NCI-H146 treated with DMSO at 0.1 percent for 48 hours (cell line): ENCODE data around the gene AKAP8L.

Experiments
- DNase-seq: peaks from one replicate; lab custom pipeline; 2025; ENCODE audit not compliant: unreplicated experiment; lab: John Stamatoyannopoulos, UW

AKAP8L gene

DNA sequence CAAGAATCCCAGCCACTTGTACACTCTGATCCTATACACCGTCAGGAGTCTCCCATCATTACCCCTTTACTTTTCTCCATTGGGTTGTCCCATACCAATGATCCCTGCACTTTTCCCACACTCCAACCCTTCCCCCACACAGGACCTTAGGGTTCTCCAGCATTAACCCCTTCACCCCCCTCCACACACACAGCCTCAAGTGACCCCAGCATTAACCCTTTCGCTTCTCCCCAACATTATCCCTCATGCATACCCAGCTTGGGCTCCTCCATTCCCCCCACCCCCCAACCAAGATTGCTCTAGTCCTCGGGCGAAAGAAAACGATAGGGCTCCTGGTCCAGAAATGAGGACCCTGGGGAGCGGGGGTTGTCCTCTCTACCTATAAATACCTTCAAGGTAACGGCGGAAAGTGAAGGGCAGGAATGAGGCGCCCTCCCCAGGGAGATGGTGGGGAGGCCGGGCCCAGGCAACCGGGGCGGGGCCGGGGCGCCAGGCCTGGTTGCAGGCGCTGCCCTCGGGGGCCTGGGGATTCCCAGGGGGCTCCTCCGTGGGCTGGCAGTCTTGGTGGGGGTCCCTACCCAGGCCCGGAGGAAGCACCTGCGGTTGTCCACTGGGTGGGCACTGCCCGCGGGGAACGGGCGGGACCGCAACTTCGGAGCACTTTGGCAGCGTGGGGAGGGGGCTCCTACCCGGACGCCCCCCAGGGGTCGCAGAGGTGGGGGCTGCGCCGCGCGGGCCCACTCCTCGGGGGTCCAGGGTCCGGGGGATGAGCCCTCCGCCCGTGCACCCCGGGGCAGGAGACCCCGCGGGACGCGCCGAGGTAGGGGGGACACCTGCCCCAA, 30.2 kb upstream of the AKAP8L start:
- DNase-seq: no peak

DNA sequence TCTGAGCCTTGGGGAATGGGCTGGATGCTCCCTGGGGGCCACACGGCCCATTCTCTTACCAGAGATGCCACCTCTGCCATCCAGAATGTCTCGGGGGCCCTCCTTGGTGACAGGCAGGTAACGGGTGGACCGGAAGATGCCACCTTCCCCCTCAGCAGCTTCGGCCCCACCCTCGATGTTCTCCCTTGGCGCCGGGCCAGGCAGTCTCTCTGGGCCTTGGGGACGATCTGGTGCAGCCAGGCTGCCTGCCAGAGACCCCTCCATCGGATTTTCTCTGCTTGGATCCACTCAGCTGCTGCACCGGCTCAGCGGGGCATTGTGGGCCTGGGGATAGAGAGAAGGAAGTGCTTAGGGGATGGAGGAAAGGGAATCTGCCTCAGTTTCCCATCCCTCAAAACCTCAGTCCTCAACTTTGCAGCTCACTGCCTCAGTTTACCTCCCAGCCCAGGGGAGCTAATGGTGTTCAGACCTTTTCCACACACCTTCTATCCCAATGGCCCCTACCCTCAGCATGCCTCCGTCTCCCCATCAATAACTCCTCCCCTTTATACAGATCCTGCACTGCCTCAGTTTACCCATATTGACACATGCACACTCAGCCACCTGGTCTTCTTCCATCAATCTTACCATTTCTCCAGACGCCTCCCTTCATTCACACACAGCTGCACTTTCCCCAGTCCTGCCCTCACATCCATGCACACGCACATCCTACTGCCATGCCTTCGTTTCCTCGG, 29.4 kb upstream of the AKAP8L start:
- no peak for DNase-seq

DNA sequence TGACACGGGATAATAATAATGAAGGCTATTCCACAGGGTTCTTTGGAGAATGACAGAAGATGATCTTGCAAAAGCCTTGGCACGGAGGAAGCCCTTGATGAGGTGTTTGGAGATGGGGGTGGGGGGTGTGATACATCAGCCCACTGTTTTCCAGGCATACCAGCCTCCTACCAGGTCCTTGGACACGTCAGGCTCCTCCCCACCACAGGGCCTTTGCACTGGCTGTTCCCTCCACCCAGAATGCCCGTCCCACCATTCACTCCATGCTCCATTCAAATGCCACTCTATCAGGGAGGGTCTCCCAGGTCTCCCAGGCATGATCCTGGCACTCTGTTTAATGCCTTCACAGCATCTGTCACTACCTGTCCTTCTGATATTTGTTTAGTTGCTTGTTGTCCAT, 28.3 kb upstream of the AKAP8L start:
- DNase-seq: no peak

DNA sequence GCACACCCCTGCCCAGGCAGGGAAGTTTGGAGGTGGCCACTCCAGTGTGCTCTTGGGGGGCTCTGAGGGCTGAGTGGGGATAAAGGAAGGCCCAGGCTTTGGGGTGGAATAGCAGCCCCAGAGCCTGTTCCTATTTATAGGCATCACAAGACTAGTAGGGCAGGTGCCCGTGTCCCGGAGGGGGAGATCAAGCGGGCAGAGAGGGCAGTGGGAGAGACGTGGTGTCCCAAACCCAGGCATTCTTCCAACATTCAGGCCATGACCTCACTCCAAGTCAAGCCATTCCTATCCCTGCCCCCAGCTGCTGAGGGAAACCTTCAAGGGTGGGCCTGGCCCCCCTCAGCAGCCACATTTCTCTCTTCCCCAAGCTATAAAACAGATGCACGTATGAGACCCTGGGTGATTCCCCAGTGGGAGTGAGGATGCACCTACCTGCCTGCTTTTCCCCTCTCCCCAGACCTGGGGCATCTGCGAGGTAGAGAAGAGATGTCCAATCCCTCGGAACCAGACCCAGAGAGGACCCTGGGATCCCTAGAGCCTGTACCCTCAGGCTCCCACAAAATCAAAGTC, 27.1 kb upstream of the AKAP8L start:
- DNase-seq: no peak

DNA sequence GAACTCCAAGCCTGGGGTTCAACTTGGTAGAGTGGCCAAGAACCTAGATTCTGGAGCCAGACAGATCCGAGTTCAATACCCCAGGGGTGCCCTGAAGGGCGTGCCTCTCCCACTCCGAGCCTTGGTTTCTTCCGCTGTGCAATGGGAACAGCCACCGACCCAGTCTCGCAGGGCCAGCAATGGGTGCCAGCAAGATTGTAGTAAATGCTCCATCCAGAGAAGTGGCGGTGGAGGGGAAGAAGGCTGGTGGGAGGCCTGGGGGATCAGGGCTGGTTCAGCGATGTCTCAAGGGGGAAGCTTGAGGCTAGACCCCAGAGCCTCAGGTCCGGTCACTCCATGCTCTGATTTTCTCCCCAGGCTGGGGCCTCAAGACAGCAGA, 26.4 kb upstream of the AKAP8L start:
- DNase-seq: no peak

DNA sequence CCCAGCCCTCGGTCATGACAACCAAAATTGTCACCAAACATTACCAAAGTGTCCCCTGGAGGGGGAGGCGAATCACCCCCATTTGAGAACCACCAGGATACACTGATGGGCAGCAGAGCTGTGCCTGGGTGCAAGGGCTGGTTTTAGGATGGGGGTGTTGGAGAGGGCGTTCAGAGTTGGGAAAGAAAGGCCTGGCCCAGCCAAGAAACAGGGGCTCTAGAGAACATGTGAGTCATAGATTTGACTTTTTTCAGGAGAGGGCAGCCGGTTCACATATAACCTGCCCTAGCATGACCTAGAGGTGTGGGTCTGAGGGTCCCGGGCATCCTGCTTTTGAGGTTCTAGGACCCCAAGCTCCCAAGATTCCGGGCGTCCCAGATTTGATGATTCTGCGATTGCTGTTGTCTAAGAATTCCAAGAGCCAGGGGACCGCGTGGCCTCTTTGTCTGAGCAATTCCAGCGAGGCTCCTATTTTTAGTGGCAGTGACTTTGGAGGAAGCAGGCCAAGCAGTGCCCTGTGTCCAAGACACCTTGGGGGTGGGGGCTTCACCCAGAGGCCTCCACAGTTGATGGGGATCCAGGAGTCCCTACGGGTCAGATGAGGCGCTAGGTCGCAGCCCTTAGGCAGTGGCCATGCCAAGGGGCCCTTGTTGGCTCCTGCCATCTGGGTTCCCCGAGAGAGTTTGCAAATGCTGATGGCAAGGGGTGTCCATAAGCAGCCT, 25.9 kb upstream of the AKAP8L start:
- DNase-seq: no peak

DNA sequence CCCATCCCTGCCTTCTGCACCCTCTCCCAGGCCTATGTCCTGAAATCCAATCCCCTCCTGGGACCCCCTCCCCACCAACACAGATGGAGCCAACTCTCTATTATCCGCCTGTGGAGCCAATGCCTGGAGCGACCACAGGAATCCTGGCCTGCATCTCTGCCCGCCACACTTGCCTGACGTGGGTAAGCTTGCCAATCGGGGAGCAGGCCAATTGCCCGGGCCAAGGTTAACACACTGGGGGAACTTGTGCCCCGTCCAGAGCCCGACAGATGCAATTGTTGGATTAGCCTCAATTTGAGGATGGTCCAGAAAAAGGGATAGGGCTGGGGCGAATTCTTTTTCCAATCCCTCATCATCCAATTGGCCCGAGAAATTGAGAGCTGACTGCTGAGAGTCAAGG, 25.1 kb upstream of the AKAP8L start:
- no peak for DNase-seq

DNA sequence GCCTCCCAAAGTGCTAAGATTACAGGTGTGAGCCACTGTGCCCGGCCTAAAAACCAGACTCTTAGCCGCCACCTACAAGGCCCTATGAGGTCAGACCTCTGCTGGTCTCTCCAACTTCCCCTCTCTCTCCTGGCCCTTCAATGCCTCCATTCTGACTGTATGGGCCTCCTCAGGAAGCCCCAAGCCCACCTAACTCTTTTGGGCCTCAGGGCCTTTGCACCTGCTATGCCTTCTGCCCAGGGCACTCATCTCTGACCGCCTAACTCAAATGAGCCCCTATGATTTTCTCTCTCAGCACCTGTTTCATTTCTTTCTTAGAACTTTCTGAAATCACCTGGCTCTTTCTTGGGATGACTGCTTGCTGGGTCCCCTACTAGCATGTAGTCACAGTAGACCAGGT, 24.5 kb upstream of the AKAP8L start:
- DNase-seq: no peak

DNA sequence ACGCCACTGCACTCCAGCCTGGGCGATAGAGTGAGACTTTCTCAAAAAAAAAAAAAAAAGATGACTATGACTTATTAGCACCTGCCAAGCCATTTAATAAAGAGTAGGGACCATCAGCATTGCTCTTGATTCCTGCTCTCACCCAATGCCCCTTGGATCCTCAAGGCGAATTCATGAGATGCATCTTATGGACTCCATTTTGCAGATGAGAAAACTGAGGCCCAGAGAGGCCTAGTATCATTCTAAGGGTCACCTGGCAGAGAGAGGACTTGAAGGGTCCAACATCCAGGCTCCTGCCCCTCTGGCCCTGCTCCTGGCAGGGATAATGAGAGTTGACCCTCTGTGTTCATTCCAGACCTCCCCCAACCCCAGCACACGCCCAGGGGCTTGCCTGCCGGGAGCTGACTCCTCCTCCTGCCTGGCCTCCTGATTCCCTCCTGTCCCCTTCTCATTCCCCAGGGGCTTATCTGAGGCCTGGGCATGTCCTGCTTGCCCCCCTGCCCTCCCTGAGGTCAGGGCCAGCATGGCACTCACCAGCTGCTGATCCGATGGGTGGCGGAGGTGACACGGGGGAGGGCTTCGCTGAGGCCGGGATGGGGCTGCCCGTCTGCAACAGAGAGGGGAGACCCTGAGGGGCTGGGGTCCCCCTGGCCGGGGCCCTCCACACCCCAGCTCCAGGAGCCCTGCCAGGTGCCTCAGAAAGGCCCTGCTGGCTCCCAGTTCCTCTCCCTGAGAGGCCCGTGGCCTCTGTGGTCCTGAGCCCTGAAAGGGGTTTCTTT, 23.5 kb upstream of the AKAP8L start:
- DNase-seq: no peak

DNA sequence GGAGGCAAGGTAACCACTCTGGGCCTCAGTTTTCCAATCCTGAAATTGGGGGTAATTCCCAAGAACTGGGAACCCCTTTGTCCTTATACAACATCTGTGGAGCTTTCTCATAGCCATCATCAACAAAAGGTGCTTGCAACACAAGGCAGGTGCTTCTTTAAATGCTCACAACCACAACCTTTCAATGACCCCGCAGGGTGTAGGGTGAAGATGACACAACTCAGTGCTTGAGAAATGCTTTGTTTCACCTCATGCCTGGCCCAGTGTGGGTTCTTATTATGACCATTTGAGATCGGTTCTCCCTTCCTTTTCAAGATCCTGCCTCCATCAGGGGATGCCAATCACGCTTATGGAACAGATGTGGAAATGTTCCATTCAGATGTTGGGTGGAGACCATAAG, 22.5 kb upstream of the AKAP8L start:
- no peak for DNase-seq

DNA sequence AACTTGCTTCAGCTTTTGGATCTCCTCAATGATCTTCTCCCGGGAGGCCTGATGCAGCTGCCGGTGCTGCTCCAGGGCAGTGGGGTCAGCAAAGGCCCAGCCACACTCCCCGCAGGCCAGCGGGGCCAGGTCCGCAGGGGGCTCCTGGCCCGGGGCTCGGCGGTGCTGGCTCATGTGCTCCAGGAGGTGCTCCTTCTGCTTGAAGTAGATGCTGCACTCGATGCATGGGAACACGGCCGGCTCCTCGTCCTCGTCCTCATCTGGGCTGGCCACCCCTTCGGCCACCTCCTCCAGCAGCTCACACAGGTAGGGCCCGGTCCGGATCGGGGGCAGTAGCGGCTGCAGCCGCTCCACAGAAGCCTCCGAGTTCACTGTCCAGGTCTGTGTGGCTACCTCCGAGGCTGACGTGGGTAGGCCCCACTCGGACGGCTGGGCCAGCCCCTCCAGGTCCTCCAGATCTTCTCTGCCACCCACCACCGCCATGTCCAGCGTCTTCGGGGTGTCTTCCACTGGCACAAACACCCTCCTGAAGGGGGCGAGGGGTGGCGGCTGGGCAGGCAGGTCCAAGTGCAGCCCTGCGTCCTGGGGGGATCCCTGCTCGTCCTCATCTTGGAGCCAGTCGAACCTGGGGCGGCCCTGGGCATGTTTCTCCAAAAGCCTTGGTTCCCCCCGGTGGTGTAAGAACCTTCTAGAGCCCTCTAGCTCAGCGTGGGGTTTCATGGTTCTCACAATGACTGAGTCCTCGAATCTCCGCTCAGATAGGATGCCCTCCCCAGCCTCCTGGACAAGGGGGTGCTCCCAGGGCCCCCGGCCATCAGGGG, 21.2 kb upstream of the AKAP8L start:
- DNase-seq: no peak

DNA sequence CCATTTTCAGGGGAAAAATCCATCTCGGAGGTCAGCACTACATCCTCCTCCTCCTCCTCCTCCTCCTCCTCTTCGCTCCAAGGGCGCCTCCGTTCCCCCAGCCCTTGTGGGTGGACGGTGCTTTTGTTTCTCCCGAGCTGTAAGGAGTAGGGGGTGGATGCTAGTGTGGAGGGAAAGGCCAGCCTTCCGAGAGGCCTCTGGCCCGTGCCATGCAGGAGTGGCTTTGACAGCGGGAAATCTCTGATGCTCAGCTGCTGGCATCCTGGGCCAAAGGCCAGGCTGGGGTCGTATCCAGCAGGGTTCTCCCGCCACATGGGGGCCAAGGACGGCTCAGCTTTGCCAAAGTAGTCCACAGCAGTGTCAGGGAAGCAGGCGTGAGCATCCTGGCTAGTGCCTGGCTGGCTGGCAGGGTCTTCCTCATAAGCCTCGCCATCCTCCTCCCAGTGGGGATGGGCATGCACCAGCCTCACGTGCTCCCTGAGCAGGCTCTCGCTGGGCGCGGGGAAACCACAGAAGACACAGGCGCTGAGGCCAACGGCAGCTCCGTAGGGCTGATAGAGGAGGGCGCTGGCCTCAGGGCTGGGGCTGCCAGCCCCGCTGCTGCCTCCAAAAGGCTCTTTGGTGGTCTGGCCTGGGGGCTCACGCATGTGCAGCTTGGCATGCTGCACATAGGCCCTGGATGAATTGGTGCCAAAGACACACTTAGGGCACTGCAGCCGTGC, 20.5 kb upstream of the AKAP8L start:
- no peak for DNase-seq

DNA sequence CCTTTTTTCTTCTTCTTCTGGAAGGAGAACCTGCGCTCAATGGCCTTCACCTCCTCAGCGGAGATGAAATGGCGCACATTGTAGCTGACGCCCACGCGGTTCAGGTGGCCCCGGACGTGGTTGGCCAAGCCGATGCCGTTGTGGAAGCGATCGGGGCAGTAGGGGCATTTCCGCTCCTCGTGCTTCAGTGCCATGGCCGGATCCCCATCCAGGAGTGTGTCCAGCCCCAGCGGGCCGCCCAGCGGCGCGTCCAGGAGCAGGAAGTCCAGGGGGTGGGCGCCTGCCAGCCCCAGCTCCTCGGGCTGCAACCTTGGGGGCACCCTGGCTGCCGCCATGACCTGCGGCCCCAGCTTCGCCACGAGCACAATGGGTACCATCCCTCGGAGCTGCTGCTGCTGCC, 19.8 kb upstream of the AKAP8L start:
- DNase-seq: no peak

DNA sequence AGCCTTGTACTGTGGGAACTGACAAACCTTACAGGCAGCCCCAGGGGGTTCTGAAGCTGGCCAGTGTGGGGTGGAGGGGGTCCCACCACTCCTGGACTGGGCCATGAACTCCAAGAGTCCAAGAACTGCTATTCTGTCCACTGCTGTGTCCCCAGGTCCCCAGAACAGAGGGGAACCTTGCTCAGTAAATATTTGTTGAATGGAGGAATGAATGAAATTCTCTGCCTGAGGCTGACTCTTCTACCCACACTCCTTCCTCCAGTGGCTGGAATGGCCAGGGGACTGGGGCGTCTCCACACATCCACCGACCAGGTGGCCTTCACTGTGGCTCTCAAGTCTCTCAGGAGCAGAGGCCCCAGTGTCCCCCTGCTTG, 19.3 kb upstream of the AKAP8L start:
- DNase-seq: no peak

DNA sequence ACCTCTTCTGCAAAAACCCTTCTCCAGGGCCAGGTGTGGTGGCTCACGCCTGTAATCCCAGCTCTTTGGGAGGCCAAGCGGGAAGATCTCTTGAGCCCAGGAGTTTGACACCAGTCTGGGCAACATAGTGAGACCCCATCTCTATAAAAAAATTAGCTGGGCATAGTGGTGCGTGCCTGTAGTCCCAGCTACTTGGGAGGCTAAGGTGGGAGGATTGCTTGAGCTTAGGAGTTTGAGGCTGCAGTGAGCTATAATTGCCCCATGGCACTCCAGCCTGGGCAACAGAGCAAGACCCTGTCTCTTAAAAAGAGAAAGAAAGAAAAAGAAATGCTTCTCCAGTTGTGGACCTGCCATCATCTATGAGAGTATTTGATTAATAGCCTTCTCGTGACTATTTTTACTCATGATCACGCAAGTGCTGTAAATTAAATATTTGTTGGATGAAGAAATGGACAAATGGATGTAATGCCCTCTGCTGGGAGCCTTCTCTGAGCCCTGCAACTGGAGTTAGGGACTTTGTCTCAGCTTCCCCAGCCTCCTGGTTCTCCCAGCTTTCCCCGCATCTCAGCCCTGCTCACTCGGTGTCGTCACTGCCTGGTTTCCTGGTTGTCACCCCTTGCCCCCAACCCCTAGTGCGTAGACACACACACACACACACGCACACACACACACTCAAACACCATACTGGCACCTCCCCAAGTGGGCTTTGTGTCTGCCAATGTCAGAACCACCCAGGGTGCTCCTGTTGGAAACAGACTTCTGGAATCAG, 18.8 kb upstream of the AKAP8L start:
- DNase-seq: no peak

DNA sequence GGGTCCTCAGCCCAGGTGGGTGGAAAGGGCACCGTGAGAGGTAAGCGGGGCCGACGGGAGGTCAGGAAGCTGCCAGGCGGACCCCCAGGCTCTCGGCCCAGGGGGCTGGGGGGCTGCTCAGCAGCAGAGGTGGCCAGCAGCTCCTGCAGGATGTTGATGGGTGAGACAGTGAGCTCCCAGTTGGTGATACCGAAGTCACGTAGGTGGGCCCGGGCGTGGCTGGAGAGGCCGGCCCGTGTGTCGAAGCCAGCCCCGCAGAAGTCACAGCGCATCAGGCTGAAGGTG, 18.0 kb upstream of the AKAP8L start:
- no peak for DNase-seq

DNA sequence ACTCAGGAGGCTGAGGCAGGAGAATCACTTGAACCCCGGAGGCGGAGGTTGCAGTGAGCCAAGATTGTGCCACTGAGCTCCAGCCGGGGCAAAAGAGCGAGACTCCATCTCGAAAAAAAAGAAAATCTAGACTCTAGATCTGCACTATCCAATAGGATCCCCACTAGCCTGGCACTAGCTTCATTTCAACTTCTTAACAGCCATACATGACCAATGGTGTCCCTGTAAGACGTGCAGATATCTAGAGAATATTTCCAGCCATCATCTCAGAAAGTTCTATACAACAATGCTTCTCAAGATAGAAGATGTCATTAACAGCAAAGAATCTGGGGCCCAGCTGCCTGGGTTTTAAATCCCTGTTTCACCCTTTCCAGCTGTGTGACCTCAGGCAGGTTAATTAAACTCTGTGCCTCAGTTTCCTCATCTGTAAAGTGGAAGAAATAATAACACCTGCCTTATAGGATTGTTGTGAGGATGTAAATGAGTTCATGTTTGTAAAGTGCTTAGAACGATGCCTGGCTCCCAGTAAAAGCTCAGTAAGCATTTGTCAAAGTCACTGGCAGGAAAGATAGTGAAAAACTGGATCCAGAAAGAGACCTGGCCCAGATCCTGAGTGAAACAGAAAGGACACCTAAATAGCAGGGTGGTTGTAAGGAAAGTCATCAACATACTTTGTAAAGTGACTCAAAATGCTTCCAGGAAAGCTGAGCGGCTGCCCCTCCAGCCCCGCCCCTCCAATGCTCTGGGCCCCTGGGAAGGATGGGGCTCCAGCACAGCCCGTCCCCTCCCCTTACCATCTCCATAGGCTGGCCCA, 17.4 kb upstream of the AKAP8L start:
- DNase-seq: no peak

DNA sequence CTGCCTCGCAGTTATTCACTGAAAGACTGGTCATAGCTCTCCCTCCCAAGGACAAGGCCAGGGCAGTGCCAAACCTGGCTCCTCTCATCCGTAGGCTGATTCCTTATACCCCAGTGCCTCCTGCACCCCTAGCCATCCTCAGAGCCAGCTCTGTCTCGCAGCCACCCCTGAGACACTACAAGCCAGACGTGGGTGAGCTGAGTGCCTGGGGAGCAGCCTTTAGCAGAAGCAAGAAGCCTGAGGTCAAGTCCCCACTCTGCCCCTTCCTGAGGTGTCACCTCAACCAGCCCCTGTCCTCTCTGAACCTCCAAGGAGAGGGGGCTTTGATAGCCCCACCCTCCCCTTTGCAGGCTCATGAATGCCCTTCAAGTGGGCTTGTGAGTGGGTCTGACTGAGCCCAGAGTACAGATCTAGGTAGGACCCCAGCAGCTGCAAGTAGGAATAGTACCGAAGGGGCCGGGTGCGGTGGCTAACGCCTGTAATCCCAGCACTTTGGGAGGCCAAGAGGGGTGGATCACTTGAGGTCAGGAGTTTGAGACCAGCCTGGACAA, 14.8 kb upstream of the AKAP8L start:
- DNase-seq: no peak
